PC-3 (cell line): Measurements from ENCODE around the gene KIF6. TPM values are rescaled to one million over a fixed set of nuclear protein-coding genes. Genes with fewer than 3 reads are reported as not detected.

Experiments used
- ATAC-seq: fragments of 200-7000 bp; cut with Tn5 transposase; 2 replicates; pipeline ENCODE4 v1.9.1; 2020; ENCODE audit warnings: mild to moderate bottlenecking, moderate library complexity
- BruUV-seq: library from RNA; stranded (reverse); fragments of 400-500 nt; replicated peaks from 2 replicates; lab custom pipeline; 2021; lab: Mats Ljungman, UMichigan
- CTCF ChIA-PET: fragments of 300-600 bp; sonication (Branson Sonifier 250); formaldehyde crosslinking; loops from one replicate; lab custom pipeline; 2022; ENCODE audit warnings: antibody characterized with exemption; lab: Charles Lee
- POLR2A ChIA-PET: fragments of 300-600 bp; sonication (Branson Sonifier 250); formaldehyde crosslinking; loops from one replicate; lab custom pipeline; 2022; ENCODE audit warnings: antibody characterized with exemption; ENCODE audit not compliant: unreplicated experiment; lab: Charles Lee
- DNase-seq: peaks from one replicate; pipeline ENCODE4 v3.0.0-alpha.2; 2015
- H2AFZ ChIP-seq: fragments of 300-600 bp; sonication (generic); 2 replicates; pipeline ENCODE4 v1.6.0; 2016; ENCODE audit warnings: antibody characterized with exemption, low read length
- H3F3A ChIP-seq: fragments of 300-600 bp; sonication (generic); one replicate; pipeline ENCODE4 v1.6.0; 2017; ENCODE audit warnings: antibody characterized with exemption, low read length, control low read depth, mild to moderate bottlenecking; ENCODE audit not compliant: unreplicated experiment
- H3K27ac ChIP-seq: fragments of 300-600 bp; sonication (generic); 2 replicates; pipeline ENCODE4 v1.5.1; 2016; ENCODE audit warnings: mild to moderate bottlenecking, low read length
- H3K27me3 ChIP-seq: fragments of 300-600 bp; sonication (generic); 2 replicates; pipeline ENCODE4 v1.6.1; 2016; ENCODE audit warnings: low read length, mixed read lengths
- H3K36me3 ChIP-seq: fragments of 300-600 bp; sonication (generic); 2 replicates; pipeline ENCODE4 v1.6.1; 2016; ENCODE audit warnings: low read depth, mixed run types, low read length, mixed read lengths
- H3K4me1 ChIP-seq: fragments of 300-600 bp; sonication (generic); 2 replicates; pipeline ENCODE4 v1.5.1; 2016; ENCODE audit warnings: low read length; ENCODE audit not compliant: insufficient read depth
- H3K4me2 ChIP-seq: fragments of 300-600 bp; sonication (generic); 2 replicates; pipeline ENCODE4 v1.6.0; 2016; ENCODE audit warnings: low read length
- H3K4me3 ChIP-seq: fragments of 300-600 bp; sonication (generic); 2 replicates; pipeline ENCODE4 v1.5.1; 2016; ENCODE audit warnings: mild to moderate bottlenecking, low read length, mixed read lengths
- H3K79me2 ChIP-seq: fragments of 300-600 bp; sonication (generic); 2 replicates; pipeline ENCODE4 v1.6.1; 2017; ENCODE audit warnings: low read length, mixed read lengths
- H3K9ac ChIP-seq: fragments of 300-600 bp; sonication (generic); 2 replicates; pipeline ENCODE4 v1.6.0; 2016; ENCODE audit warnings: mild to moderate bottlenecking, low read length
- H3K9me2 ChIP-seq: fragments of 300-600 bp; sonication (generic); replicated peaks from 2 replicates; pipeline ENCODE4 v1.6.1; 2016; ENCODE audit warnings: mixed run types, low read length, mixed read lengths
- H3K9me3 ChIP-seq: fragments of 300-600 bp; sonication (generic); 2 replicates; pipeline ENCODE4 v1.6.1; 2016; ENCODE audit warnings: low read length, mixed read lengths
- H4K20me1 ChIP-seq: fragments of 300-600 bp; sonication (generic); 2 replicates; pipeline ENCODE4 v1.6.1; 2016; ENCODE audit warnings: low read length, mixed read lengths
- CTCF ChIP-seq: fragments of 300-600 bp; sonication (generic); conservative IDR thresholded peaks from 2 replicates; pipeline ENCODE4 v1.5.1; 2017; ENCODE audit warnings: antibody characterized with exemption, low read depth, mild to moderate bottlenecking, low read length
- EZH2 ChIP-seq: fragments of 300-600 bp; sonication (generic); IDR thresholded peaks from one replicate; pipeline ENCODE4 v1.6.1; 2017; ENCODE audit warnings: antibody characterized with exemption, mild to moderate bottlenecking, low read length; ENCODE audit not compliant: unreplicated experiment
- EZH2phosphoT487 ChIP-seq: fragments of 300-600 bp; sonication (generic); IDR thresholded peaks from 2 replicates; pipeline ENCODE4 v1.6.1; 2018; ENCODE audit warnings: mild to moderate bottlenecking, antibody characterized with exemption, low read length, borderline replicate concordance
- intact Hi-C: fragments of 100-400 bp; cut with micrococcal nuclease; formaldehyde crosslinking; loops from 2 replicates; pipeline ENCODE4 v1.9.0; 2023
- total RNA-seq: library from RNA; depleted of rRNA; stranded (reverse); fragments of >200 nt; gene quantifications from 2 replicates; pipeline ENCODE4 v1.2.3, GENCODE V29; 2014

The KIF6 gene
- total RNA-seq, 1 experiment from 2014 or later = 0.07 TPM

- peaks cover 36% of the 10 kb centered on the region for H3K27me3 ChIP-seq
- no peak for ATAC-seq
- H3K9me2 ChIP-seq = no peaks in the 10 kb centered on the region
- CTCF ChIA-PET = no interaction called here
- H3K27ac ChIP-seq = no peak overlapping the region
- TF ChIP-seq EZH2 = no peak
- no peak overlapping the region for H3K9ac ChIP-seq
- no peak for DNase-seq
- no peak overlapping the region for H3K4me2 ChIP-seq
- BruUV-seq = no TSS peak
- no peaks in the 10 kb centered on the region for H3K9me3 ChIP-seq
- no peak overlapping the region for H2AFZ ChIP-seq
- no peaks in the 10 kb centered on the region for H3K4me1 ChIP-seq
- intact Hi-C loops = no loop called here
- H3F3A ChIP-seq = no peaks in the 10 kb centered on the region
- H4K20me1 ChIP-seq = no peaks in the 10 kb centered on the region
- H3K4me3 ChIP-seq = no peak overlapping the region
- no peaks in the 10 kb centered on the region for H3K36me3 ChIP-seq
- no peaks in the 10 kb centered on the region for H3K79me2 ChIP-seq
- POLR2A ChIA-PET = no interaction called here
Observed at GRCh38 chr6:39327507-39327906, 397.7 kb downstream of the KIF6 start.

- Histone ChIP-seq H3K36me3 (no peaks in the 10 kb centered on the region), H3K9ac (no peak within 1 kb of the TSS), H3K79me2 (no peaks in the 10 kb centered on the region), H3K9me2 (no peaks in the 10 kb centered on the region), H3K27me3 (peaks cover 57% of the 10 kb centered on the region), H3K27ac (no peak within 1 kb of the TSS), H3K9me3 (no peaks in the 10 kb centered on the region), H3K4me2 (no peak within 1 kb of the TSS), H3K4me1 (no peaks in the 10 kb centered on the region), H3F3A (no peaks in the 10 kb centered on the region), H2AFZ (no peak within 1 kb of the TSS), H3K4me3 (no peak within 1 kb of the TSS), H4K20me1 (no peaks in the 10 kb centered on the region)
- CTCF ChIA-PET = no interaction called here
- BruUV-seq = no TSS peak
- ATAC-seq (no peak), DNase-seq (no peak)
- POLR2A ChIA-PET = no interaction called here
- TF ChIP-seq EZH2 (no peak), CTCF (no peak), EZH2phosphoT487 (no peak)
- intact Hi-C loops = no loop called here
Observed at GRCh38 chr6:39322306-39322850, 402.8 kb downstream of the KIF6 start, which contains the start of gene KCNK16. KCNK16 (minus strand) TSS chr6:39322702; CDS start chr6:39322540, 162 bp downstream.

- CTCF ChIA-PET = no interaction called here
- Histone ChIP-seq H3K79me2 (no peaks in the 10 kb centered on the region), H3K9me3 (no peaks in the 10 kb centered on the region), H3K4me3 (no peak overlapping the region), H3K27ac (no peak overlapping the region), H3K9ac (no peak overlapping the region), H3K27me3 (peaks cover 58% of the 10 kb centered on the region), H3K4me2 (no peak overlapping the region), H3K36me3 (no peaks in the 10 kb centered on the region), H3K4me1 (no peaks in the 10 kb centered on the region), H3F3A (no peaks in the 10 kb centered on the region), H2AFZ (no peak overlapping the region), H3K9me2 (no peaks in the 10 kb centered on the region), H4K20me1 (no peaks in the 10 kb centered on the region)
- POLR2A ChIA-PET = no interaction called here
- no peak for TF ChIP-seq EZH2phosphoT487
- no peak for TF ChIP-seq EZH2
- no peak for TF ChIP-seq CTCF
- intact Hi-C loops = no loop called here
- no peak for DNase-seq
- BruUV-seq = no TSS peak
- ATAC-seq = no peak
Observed at GRCh38 chr6:39321761-39322160, 403.4 kb downstream of the KIF6 start.
